Stimulated activated CD4-positive, alpha-beta T cell treated with anti-CD3 and anti-CD28 coated beads, Interleukin-12 subunit alpha, Interleukin-12 subunit beta, amount 100 ng/mL, for 24 hours (primary cell): Measurements from ENCODE around the gene ACTR6.

ENCODE experiments used
- DNase-seq, 2 experiments: peaks; one replicate each; pipeline ENCODE4 v3.0.0-alpha.2; 2020; ENCODE audit warnings: low read depth in 2 of 2

ACTR6 gene

GRCh38 chr12:100266585-100266834 is 65.9 kb downstream of the ACTR6 start:
- peak in 1 of 2 experiments; percentile 97 for DNase-seq

GRCh38 chr12:100266835-100267602 is 66.4 kb downstream of the ACTR6 start, which contains the start of the genes DEPDC4 and SCYL2:
Gene DEPDC4, minus strand, starts transcription at chr12:100267079. Its CDS starts 3 bp downstream, at chr12:100267076.
Gene SCYL2, plus strand, starts transcription at chr12:100267177. Its CDS starts 15,794 bp downstream, at chr12:100282971.
- peak; percentile 84 to 85 for DNase-seq

- peak in 1 of 2 experiments; percentile 4 for DNase-seq
Observed at GRCh38 chr12:100267603-100268281, 67.1 kb downstream of the ACTR6 start.

DNA sequence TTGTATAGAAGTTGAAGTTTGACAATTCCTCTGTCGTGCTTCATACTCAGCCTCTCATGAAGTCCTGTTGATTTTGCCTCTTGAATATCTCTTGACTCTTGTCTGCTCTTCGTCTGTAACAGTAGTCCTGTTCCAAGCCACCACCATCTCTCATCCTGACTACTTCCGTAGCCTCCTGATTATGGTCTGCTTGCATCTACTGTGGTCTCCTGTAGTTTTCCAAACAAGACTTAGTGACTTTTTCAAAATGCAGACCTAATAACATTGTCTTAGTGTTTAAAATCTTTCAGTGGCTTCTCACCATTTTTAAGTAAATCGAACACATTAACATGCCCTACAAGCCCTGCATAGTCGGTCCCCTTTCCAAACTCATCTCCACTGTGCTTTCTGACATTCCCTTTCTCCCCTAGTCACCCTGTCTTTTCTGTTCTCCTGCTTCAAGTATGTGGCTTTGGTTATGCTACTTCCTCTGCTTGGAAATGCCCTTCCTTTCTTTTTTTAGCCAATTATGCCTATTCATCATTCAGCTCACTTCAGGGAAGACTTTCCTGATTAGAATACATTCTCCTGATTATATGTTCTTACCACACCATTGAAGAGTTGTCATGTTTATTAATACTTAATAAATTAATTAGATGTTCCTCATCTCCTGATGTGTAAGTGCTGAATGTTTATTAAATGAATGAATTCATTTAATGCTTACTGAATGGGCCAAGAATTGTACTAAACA is 68.4 kb downstream of the ACTR6 start:
- no peak for DNase-seq

DNA sequence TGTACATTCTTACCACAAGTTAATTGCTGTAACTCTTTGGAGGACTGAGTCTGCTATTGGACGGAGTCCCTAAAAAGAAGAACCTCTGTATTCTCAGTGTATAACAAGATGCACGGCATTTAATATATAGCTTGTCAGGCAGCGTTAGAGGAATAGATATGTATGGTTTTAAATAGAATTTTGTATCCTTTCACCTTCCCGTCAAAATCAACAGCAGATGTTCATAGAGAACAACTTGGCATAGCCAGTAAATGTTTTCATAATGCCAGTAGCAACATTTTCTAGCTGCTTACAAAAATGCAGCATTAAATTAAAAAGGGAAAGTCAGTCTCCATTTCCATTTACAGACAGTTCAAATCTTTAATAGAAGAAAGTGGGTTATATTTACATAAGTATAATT is 73.2 kb downstream of the ACTR6 start:
- no peak for DNase-seq
